PC-3 (cell line): ENCODE data around the gene BTF3.

Source experiments
- EZH2 ChIP-seq: fragments of 300-600 bp; sonication (generic); IDR thresholded peaks from one replicate; pipeline ENCODE4 v1.6.1; 2017; ENCODE audit warnings: antibody characterized with exemption, mild to moderate bottlenecking, low read length; ENCODE audit not compliant: unreplicated experiment
- EZH2phosphoT487 ChIP-seq: fragments of 300-600 bp; sonication (generic); IDR thresholded peaks from 2 replicates; pipeline ENCODE4 v1.6.1; 2018; ENCODE audit warnings: mild to moderate bottlenecking, antibody characterized with exemption, low read length, borderline replicate concordance
- TF ChIP-seq, protein P1 (sequence below): fragments of 300-600 bp; sonication (generic); conservative IDR thresholded peaks from 2 replicates; pipeline ENCODE4 v1.5.1; 2017; ENCODE audit warnings: antibody characterized with exemption, low read depth, mild to moderate bottlenecking, low read length

- TF ChIP-seq, protein P1, sequence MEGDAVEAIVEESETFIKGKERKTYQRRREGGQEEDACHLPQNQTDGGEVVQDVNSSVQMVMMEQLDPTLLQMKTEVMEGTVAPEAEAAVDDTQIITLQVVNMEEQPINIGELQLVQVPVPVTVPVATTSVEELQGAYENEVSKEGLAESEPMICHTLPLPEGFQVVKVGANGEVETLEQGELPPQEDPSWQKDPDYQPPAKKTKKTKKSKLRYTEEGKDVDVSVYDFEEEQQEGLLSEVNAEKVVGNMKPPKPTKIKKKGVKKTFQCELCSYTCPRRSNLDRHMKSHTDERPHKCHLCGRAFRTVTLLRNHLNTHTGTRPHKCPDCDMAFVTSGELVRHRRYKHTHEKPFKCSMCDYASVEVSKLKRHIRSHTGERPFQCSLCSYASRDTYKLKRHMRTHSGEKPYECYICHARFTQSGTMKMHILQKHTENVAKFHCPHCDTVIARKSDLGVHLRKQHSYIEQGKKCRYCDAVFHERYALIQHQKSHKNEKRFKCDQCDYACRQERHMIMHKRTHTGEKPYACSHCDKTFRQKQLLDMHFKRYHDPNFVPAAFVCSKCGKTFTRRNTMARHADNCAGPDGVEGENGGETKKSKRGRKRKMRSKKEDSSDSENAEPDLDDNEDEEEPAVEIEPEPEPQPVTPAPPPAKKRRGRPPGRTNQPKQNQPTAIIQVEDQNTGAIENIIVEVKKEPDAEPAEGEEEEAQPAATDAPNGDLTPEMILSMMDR: no peak
- TF ChIP-seq EZH2 (no peak), EZH2phosphoT487 (no peak)
Measured at GRCh38 chr5:73507062-73507461, 8.8 kb downstream of the BTF3 start.
